Fibroblast of lung (primary cell): ENCODE data around the gene BAX.

Experiments
- EZH2 ChIP-seq: IDR thresholded peaks from 2 replicates; pipeline ENCODE4 v1.5.1; 2012; ENCODE audit warnings: low read length, control low read depth, mild to moderate bottlenecking; ENCODE audit errors: missing control alignments
- TF ChIP-seq, protein P1 (sequence below), 2 donors: IDR thresholded peaks in 1 of 2; conservative IDR thresholded peaks in 1 of 2; 1 replicate in 1 of 2; 2 replicates in 1 of 2; pipeline ENCODE4 v1.5.1; 2011 to 2012; ENCODE audit warnings: low read length in 2 of 2, control low read depth in 1 of 2, inconsistent platforms in 1 of 2, low read depth in 1 of 2, mild to moderate bottlenecking in 1 of 2

DNA sequence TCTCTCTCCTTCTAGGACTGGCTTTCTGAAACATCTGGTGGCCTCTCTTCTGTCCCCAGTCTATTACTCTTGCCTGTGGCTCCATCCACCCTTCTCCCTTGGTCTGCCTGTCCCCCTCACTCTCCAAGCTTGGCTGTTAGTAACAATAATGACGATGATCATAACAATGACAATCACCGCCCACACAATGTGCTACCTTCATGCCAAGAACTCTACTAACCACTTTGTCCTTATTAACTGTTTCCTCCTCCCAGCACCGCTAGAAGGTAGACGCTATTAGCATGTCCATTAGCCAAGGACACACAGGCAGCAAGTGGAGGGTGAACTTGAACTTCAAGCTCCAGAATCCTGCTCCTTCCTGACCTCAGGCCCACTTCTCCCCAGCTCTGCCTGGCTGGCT, 35.7 kb downstream of the BAX start:
- TF ChIP-seq, protein P1, sequence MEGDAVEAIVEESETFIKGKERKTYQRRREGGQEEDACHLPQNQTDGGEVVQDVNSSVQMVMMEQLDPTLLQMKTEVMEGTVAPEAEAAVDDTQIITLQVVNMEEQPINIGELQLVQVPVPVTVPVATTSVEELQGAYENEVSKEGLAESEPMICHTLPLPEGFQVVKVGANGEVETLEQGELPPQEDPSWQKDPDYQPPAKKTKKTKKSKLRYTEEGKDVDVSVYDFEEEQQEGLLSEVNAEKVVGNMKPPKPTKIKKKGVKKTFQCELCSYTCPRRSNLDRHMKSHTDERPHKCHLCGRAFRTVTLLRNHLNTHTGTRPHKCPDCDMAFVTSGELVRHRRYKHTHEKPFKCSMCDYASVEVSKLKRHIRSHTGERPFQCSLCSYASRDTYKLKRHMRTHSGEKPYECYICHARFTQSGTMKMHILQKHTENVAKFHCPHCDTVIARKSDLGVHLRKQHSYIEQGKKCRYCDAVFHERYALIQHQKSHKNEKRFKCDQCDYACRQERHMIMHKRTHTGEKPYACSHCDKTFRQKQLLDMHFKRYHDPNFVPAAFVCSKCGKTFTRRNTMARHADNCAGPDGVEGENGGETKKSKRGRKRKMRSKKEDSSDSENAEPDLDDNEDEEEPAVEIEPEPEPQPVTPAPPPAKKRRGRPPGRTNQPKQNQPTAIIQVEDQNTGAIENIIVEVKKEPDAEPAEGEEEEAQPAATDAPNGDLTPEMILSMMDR (conservative IDR thresholded peaks at IDR 0.05 in 1 of 2, IDR thresholded peaks at IDR 0.05 in 1 of 2; ENCODE audit: low read depth in 1 of 2, low read length in 2 of 2), result no peak
- TF ChIP-seq EZH2, result no peak
